ENCODE data around the gene STK32C. TPM values are rescaled to one million over a fixed set of nuclear protein-coding genes. Genes with fewer than 3 reads are reported as not detected.
"Not testable (repeated sequence)": the region's sequence is repeated elsewhere in the genome, so short reads cannot be mapped to it uniquely, and the experiment has no call there.

Gene STK32C
- total RNA-seq, 1 experiment from 2014 or later: 16.7 TPM

DNA sequence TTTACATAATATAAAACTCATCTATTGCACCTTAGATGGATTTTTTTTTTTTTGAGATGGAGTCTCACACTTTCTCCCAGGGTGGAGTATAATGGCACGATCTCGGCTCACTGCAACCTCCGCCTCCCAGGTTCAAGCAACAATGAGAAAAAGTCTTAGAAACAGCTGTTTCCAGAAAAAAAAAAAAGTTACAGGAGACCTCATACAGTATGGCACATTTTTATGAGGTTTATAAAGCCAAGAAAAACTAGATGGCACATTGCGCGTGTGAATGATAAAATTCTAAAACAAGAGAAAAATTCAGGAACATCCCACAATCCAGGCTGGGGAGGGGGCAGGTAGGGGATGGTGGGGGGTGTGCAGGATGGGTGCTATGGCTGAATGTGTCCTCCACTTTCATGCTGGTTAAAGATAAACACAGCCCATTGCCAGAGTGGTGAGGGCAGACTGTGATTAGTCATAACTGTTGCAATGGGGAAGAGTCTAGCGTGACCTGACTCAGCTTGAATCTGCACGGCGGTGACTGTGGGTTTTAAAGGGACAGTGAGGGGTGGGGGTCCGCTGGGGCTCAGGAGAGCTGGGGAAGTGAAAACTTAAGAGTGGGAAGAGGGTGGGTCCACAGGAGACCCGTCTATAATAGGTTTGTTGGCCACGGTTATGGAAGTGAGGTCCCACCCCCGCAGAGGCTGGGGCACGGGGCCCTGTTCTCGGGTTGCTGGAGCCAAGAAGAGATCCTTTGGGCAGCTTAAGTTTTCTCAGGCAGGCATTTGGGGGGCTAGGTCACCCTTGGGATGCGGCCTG lies 12.3 kb upstream of the STK32C start:
- peak; percentile 87 for DNase-seq (ENCODE audit: low read depth)

GRCh38 chr10:132317477-132317876 lies 9.7 kb upstream of the STK32C start:
- not testable (repeated sequence) for DNase-seq (ENCODE audit: low read depth)

- DNase-seq (ENCODE audit: low read depth): no peak
Observed at GRCh38 chr10:132316133-132316532, 8.4 kb upstream of the STK32C start.

DNA sequence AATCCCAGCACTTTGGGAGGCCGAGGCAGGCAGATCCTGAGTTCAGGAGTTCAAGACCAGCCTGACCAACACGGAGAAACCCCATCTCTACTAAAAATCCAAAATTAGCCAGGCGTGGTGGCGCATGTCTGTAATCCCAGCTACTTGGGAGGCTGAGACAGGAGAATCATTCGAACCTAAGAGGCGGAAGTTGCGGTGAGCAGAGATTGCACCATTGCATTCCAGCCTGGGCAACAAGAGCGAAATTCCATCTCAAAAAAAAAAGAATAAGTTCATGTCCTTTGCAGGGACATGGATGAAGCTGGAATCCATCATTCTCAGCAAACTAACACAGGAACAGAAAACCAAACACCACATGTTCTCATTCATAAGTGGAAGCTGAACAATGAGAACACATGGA lies 7.1 kb upstream of the STK32C start:
- not testable (repeated sequence) for DNase-seq (ENCODE audit: low read depth)

- no peak for DNase-seq (ENCODE audit: low read depth)
Observed at GRCh38 chr10:132314336-132314735, 6.6 kb upstream of the STK32C start.

DNA sequence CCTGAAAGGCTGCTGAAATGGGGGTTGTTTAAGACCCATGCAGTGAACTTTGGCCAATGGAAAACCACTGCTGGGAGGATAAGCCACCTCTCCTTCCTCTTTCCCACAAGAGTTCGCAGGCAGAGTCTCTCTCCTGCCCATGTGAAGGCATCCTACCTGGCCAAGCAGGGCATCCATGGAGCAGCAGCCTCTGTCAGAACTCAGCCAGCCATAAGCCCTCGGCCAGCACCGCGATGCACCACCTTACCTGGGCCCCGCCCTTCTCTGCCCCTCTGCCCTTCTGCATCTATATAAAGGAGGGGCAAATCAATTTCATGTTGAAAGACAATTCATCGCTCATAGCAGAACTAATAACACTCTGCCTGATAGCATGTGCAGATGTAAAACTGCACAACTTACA lies 6.1 kb upstream of the STK32C start:
- DNase-seq (ENCODE audit: low read depth): no peak

DNA sequence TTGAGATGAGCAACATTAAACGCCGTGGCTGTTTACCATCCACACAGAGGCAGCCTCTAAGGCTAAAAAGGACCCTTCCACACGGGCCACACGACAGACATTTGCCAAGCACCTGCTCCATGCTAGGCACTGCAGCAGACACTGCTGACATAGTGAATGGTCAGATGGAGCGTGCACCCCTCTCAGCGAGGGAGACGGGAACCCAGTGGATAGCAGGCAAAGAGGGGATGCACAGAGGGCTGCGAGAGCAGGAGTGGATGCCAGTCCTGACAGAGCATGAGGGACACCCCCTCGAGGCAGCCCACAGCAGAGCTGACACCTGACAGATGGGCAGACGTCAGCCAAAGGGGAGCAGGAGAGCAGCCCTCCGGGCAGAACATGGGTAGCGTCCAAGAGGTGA lies 5.6 kb upstream of the STK32C start:
- DNase-seq (ENCODE audit: low read depth): no peak

DNA sequence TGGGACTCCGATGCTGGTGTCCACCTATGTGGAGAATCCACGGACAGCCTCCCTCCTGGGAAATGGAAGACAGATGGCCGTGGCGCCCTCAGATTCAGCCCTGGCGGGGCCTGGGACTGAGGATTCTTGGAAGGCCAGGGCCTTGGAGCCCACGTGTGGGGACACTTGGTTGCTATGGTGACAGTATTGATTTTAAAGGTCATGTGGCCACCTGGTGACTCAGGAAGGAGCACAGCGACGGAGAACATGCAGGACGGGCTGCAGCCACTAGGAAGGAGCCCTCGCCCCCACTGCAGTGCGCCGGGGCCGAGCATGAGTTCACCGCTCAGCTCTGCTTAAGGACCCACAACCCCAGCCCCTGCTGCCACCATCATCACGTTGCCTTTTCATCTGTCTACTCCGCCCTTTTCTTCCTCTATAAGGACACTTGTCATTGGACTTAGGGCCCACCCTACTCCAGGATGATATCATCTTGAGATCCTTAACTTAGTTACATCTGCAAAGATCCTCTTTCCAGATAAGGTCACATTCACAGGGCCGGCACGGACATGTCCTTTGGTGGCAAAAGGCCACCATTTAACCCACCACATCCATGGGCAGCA lies 3.7 kb upstream of the STK32C start:
- DNase-seq (ENCODE audit: low read depth): no peak

DNA sequence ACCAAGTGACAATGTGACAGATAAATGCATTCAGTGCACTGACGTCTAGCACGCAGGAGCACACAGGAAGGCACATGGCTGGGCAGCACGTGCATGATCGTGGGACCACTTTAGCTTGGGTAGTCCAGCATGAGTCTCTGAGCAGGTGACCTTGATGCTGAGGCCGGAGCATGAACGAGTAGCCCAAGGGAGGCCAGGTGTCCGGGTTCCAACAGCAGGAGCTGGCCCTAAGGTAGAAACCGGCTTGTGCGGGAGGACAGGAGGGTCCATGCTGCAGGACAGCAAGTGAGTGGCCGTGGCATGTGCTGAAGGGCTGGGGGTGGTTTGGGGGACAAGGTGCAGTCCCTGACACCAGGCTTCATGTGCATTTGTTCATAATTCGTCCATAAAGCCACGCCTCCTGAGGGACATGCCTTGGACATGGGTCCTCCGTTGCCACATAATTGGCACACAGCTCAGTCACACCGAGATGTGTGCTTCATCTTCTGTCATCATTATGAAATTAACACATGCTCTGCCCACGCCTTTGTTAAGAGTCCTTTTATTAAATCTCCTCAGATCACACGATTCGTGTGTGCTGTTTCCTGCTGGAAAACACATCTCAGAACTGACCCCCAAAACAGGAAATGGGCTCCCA lies 3.1 kb upstream of the STK32C start:
- DNase-seq (ENCODE audit: low read depth): no peak

DNA sequence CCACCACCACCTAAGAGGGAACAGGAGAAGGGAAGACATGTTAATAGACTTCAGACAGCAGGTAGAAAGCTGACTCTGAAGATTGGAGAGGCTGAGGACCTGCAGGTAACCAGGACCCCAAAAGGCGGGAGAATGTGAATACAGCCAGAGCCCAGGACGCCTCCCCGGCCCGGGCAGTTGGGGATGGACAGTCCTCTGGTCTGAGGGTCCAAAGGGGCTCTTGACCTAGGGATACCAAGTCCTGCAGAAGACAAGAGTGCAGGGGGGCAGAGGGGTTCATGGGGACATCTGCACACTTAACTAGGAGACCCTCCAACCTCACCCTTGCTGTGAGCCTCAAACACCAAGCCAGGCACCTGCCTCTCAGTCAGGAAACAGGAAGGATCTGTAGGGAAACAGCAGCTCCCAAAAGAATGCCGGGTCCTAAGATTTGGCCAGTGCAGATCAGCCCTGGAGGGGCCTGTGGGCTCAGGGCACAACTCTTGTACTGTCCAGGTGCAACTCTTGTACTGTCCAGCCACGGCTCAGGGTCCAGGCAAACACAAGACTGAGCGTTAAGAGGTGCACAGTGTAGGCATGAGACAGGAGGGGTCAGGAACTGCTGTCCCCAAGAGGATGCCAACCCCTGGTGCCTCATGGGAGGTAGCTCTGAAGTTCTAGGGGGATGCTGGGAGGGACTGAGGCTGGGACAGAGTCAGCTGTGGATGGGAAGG lies 2.3 kb upstream of the STK32C start:
- no peak for DNase-seq (ENCODE audit: low read depth)

DNA sequence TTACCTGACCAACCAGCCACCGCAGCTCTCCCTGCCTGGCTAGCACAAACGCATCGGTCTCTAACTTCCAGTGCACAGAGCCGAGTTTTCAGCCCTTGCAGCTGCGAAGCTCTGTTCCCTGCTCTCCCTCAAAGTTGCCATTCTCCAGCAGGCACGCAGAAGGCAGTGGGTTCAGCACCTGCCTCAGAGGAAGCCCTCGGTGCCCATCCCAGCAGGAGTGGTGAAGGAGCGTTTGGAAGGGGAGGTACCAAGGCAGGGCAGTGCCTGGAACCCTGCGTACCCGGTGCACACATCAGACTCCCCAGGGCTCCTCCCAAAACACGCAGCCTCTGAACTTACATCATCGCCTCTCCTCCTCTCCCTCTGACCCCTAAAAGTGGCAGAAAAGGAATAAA lies 1.7 kb upstream of the STK32C start:
- DNase-seq (ENCODE audit: low read depth): no peak

DNA sequence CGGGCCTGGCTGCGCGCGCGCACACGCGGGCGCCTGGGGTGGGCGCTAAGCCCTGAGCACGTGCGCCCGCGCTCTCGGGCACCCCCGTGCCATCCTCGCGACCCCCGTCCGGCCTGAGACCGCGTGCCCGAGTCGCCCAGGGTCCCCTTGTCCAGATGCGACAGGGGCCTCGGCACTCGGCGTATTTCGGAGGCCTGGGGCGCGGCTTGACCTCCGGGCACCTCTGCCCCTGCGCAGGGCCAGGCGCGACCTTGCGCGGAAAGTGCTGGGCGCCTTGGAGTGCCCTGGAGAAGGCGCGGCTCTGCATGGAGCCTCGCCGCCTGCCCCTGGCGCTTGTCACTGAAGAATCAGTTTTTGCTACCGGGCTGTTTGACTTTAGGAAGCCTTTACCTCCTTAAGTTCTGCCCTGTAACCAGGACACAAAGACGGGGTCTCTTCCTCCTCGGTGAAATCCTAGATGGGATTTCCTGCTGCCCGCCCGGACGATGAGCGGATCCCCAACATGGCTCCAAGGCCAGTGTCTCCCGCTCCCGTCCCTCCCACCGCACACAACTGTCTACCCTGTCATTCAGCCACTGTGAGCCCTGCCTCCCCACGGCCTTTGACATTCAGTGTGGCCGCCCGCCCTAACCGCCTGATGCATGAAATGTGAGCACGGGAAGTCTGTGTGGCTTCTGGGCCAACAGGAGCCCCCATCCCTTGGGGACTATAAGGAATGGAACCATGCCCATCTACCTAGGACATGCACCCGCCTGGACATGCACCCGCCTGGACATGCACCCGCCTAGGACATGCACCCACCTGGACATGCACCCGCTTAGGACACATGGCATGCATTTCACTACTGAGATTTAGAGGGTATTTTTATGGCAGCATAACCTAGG lies 1.1 kb upstream of the STK32C start:
- no peak for DNase-seq (ENCODE audit: low read depth)

- no peak for DNase-seq (ENCODE audit: low read depth)
Observed at GRCh38 chr10:132306864-132307751, 642 bp downstream of the STK32C start.

- DNase-seq (ENCODE audit: low read depth): no peak
Observed at GRCh38 chr10:132306343-132306685, 1.4 kb downstream of the STK32C start.

GRCh38 chr10:132305654-132306342 lies 2.0 kb downstream of the STK32C start:
- DNase-seq (ENCODE audit: low read depth): no peak

GRCh38 chr10:132304756-132305509 lies 2.8 kb downstream of the STK32C start:
- DNase-seq (ENCODE audit: low read depth): no peak

GRCh38 chr10:132303361-132304115 lies 4.2 kb downstream of the STK32C start:
- peak; percentile 44 for DNase-seq (ENCODE audit: low read depth)
